Ovary (tissue), 9 donors: Measurements from ENCODE around the gene RNF5. TPM values are rescaled to one million over a fixed set of nuclear protein-coding genes. Genes with fewer than 3 reads are reported as not detected.

ENCODE experiments used
- DNase-seq, 5 donors: peaks; one replicate each; pipeline ENCODE4 v3.0.0-alpha.2; 2019 to 2020
- H3K27ac ChIP-seq, 2 donors: fragments of 200-600 bp; one replicate each; pipeline versions ENCODE4 v1.5.1 to v1.8.0; 2019 to 2022
- H3K27me3 ChIP-seq: fragments of 200-600 bp; one replicate; pipeline ENCODE4 v1.8.0; 2022
- H3K36me3 ChIP-seq: fragments of 200-600 bp; sonication (generic); one replicate; pipeline ENCODE4 v1.5.1; 2019
- H3K4me1 ChIP-seq: one replicate; pipeline ENCODE4 v1.8.1; 2013; ENCODE audit warnings: mild to moderate bottlenecking, moderate library complexity; ENCODE audit not compliant: insufficient read depth
- H3K4me3 ChIP-seq: fragments of 200-600 bp; sonication (generic); one replicate; pipeline ENCODE4 v1.5.1; 2017
- H3K9me3 ChIP-seq, 2 donors: fragments of 200-600 bp in 1 of 2; sonication (generic) in 1 of 2; one replicate each; pipeline versions ENCODE4 v1.5.1 to v1.8.1; 2013 to 2019; ENCODE audit warnings: mild to moderate bottlenecking in 1 of 2, moderate library complexity in 1 of 2
- EP300 ChIP-seq: sonication (generic); formaldehyde crosslinking; IDR thresholded peaks from one replicate; pipeline ENCODE4 v1.6.1; 2017; ENCODE audit warnings: antibody characterized with exemption
- POLR2A ChIP-seq: fragments of 450-650 bp; IDR thresholded peaks from one replicate; pipeline ENCODE4 v1.6.1; 2017; ENCODE audit warnings: antibody characterized with exemption, mild to moderate bottlenecking, moderate library complexity
- WGBS, 3 donors: extraction: QIAGEN DNeasy Blood & Tissue Kit in 1 of 3; methylation state at CpG; one replicate each; pipeline versions ENCODE4 v1.1.5 to v1.1.7; 2013 to 2017; 5-methylcytosine and 5-hydroxymethylcytosine counted together
- intact Hi-C, 4 donors: fragments of 100-400 bp; cut with DNase I; formaldehyde crosslinking; loops; one replicate each; pipeline versions ENCODE4 v1.11.0 to v1.15.1; 2022 to 2023
- polyA plus RNA-seq, 2 donors: library from polyadenylated mRNA; stranded (reverse); fragments of 200-250 nt in 1 of 2; fragments of 350-450 nt in 1 of 2; fragmentation: Illumina TruSeq in 1 of 2; extraction: RNeasy Lipid Tissue Mini Kit (QIAGEN cat#74804) in 1 of 2; gene quantifications; one replicate each; pipeline ENCODE4 v1.2.3, GENCODE V29; 2013 to 2014
- total RNA-seq, 7 donors: library from RNA; depleted of rRNA in 2 of 7; stranded (reverse); fragments of >200 nt in 2 of 7; fragmentation: NEBNext Ultra II Directional in 3 of 7; extraction: Animal tissue kit (Norgen Biotek cat#: 25700) in 3 of 7; gene quantifications; one replicate each; pipeline versions ENCODE4 v1.1.0 to v1.2.4, GENCODE V29; 2016 to 2023
- TF ChIP-seq, protein P1 (sequence below), 3 donors: fragments of 450-650 bp in 2 of 3; fragments of 200-600 bp in 1 of 3; IDR thresholded peaks; one replicate each; pipeline versions ENCODE4 v1.5.1 to v1.8.0; 2016 to 2022; ENCODE audit warnings: antibody characterized with exemption in 3 of 3, mild to moderate bottlenecking in 1 of 3
- donor health status: DM: no; HTN: no; CAD: no; lungs with moderate emphysema.
- donor health status: DM: no; HTN: no; CAD: no.
- donor health status: Bipolar disorder and iron deficiency.
- donor health status: DM: yes; HTN: yes; CAD: no.
- donor health status: DM: no; HTN: no; CAD: no.
- donor health status: DM: yes; HTN: yes; CAD: no.

RNF5 gene
- total and polyA plus RNA-seq, 9 donors, result 49.2 to 103 (median 78.5) TPM

GRCh38 chr6:32148289-32149091 is 29.7 kb upstream of the RNF5 start:
- H3K9me3 ChIP-seq, result no peaks in the 10 kb centered on the region
- DNase-seq, result peak in 4 of 5 donors; percentile 61 to 73 (median 64)
- no peak overlapping the region for H3K27ac ChIP-seq
- WGBS, 3 donors, result 67 to 73% (median 71%) methylated on average over 39 of the region's 39 CpGs
- no peaks in the 10 kb centered on the region for H3K27me3 ChIP-seq
- peaks cover 3% of the 10 kb centered on the region for H3K4me1 ChIP-seq
- TF ChIP-seq, protein P1, sequence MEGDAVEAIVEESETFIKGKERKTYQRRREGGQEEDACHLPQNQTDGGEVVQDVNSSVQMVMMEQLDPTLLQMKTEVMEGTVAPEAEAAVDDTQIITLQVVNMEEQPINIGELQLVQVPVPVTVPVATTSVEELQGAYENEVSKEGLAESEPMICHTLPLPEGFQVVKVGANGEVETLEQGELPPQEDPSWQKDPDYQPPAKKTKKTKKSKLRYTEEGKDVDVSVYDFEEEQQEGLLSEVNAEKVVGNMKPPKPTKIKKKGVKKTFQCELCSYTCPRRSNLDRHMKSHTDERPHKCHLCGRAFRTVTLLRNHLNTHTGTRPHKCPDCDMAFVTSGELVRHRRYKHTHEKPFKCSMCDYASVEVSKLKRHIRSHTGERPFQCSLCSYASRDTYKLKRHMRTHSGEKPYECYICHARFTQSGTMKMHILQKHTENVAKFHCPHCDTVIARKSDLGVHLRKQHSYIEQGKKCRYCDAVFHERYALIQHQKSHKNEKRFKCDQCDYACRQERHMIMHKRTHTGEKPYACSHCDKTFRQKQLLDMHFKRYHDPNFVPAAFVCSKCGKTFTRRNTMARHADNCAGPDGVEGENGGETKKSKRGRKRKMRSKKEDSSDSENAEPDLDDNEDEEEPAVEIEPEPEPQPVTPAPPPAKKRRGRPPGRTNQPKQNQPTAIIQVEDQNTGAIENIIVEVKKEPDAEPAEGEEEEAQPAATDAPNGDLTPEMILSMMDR (IDR thresholded peaks at IDR 0.05), result no peak
- TF ChIP-seq EP300 (no peak), POLR2A (no peak)
- H3K4me3 ChIP-seq, result no peak overlapping the region
- no peaks in the 10 kb centered on the region for H3K36me3 ChIP-seq
- intact Hi-C loops, result no loop called here

- WGBS, 3 donors, result 80 to 85% (median 85%) methylated on average over 38 to 47 of the region's 47 CpGs
- Histone ChIP-seq H3K4me3 (no peak overlapping the region), H3K27me3 (no peaks in the 10 kb centered on the region), H3K4me1 (peaks cover 3% of the 10 kb centered on the region), H3K27ac (peak overlapping the region in 1 of 2 donors; percentile 90), H3K36me3 (no peaks in the 10 kb centered on the region), H3K9me3 (no peaks in the 10 kb centered on the region)
- intact Hi-C loops, result no loop called here
- DNase-seq, result no peak
- TF ChIP-seq, protein P1 (IDR thresholded peaks at IDR 0.05), result no peak
- TF ChIP-seq EP300, result no peak
- TF ChIP-seq POLR2A, result no peak
These were observed 29.0 kb upstream of the RNF5 start for GRCh38 chr6:32149092-32149755.

DNA sequence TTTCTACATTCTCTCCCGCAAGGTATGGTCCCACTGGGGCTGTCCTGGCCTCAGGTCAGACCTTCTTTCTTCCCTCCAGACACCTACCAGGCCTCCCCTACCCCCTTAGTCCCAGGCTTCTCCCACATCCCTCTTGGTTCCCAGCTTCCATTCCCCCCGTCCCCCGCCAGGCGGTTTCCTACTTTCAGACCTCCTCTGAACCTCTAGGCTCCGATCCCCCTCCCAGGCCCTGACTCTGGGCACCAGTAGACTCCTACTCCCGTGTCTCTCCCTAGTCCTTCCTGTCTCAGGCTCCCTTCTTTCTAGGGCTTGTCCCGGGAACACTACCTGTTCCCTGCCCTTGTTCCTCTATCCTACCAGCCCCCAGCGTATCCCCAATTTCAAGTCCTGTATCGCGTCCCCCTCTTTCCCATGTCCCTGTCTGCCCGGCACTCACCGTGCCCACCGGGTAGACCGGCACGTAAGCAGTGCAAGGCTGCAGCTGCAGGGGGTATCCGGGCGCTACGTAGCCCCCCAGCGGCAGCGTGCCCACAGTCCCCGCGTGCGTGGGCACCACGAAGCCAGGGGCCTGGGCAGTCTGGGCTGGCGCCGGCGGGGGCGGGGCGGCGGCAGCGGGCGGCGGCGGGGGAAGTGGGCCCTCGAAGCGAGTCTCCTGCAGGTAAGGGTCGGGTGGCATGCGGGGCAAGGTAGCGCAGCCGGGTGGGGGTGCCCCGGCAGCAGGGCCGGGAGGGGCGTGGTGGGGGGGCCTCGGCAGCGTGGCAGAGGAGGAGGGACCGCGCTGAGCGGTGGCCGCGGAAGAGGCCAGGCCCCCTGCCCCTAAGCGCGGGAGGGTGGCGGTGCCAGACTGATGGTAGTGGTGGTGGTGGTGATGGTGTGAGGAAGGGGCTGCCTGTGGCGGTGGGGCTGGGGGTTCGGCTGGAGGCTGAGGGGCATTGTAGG is 28.0 kb upstream of the RNF5 start:
- intact Hi-C loops, result loop anchor here in 1 of 4 donors (10.0 kb wide), 1 partner anchor 65 kb away; no protein-coding TSS in a partner anchor
- peak overlapping the region; percentile 90 to 94 for H3K27ac ChIP-seq

More for the DNA sequence above, 28.0 kb upstream of the RNF5 start:
- WGBS, 3 donors, result 10 to 23% (median 17%) methylated on average over 44 to 55 of the region's 55 CpGs
- TF ChIP-seq, protein P1 (IDR thresholded peaks at IDR 0.05), result no peak
- TF ChIP-seq EP300, result no peak
- TF ChIP-seq POLR2A, result no peak
- Histone ChIP-seq H3K27me3 (no peaks in the 10 kb centered on the region), H3K4me1 (peaks cover 5% of the 10 kb centered on the region), H3K4me3 (peak overlapping the region; percentile 51), H3K9me3 (no peaks in the 10 kb centered on the region), H3K36me3 (no peaks in the 10 kb centered on the region)
- DNase-seq, result peak in 2 of 5 donors; percentile 59
